CD4-positive, alpha-beta T cell treated with Interleukin-2 at 100 ng/mL for 4 hours (primary cell): ENCODE results near the gene TMED10.
"Not testable (repeated sequence)": the region's sequence is repeated elsewhere in the genome, so short reads cannot be mapped to it uniquely, and the experiment has no call there.

ENCODE experiments used
- DNase-seq: peaks from one replicate; pipeline ENCODE4 v3.0.0-alpha.2; 2020; ENCODE audit warnings: low spot score

TMED10 gene

GRCh38 chr14:75127474-75127820, 49.0 kb downstream of the TMED10 start:
- not testable (repeated sequence) for DNase-seq

- peak; percentile 89 for DNase-seq
Observed at GRCh38 chr14:75126679-75127473, 49.5 kb downstream of the TMED10 start, which contains the start of gene NEK9. Gene NEK9, minus strand, starts transcription at chr14:75127048. Its CDS starts 127 bp downstream, at chr14:75126921.

- peak; percentile 30 for DNase-seq
Observed at GRCh38 chr14:75126121-75126544, 50.3 kb downstream of the TMED10 start.

GRCh38 chr14:75125617-75126016, 50.8 kb downstream of the TMED10 start:
- no peak for DNase-seq

GRCh38 chr14:75123991-75124390, 52.4 kb downstream of the TMED10 start:
- peak; percentile 60 for DNase-seq

- DNase-seq = no peak
Observed at GRCh38 chr14:75121552-75121951, 54.9 kb downstream of the TMED10 start.

GRCh38 chr14:75120541-75121291, 55.7 kb downstream of the TMED10 start:
- DNase-seq = no peak

GRCh38 chr14:75119056-75119455, 57.4 kb downstream of the TMED10 start:
- DNase-seq = no peak

GRCh38 chr14:75113932-75114539, 62.4 kb downstream of the TMED10 start:
- peak; percentile 7 for DNase-seq

- DNase-seq = no peak
Observed at GRCh38 chr14:75109877-75110276, 66.5 kb downstream of the TMED10 start.

GRCh38 chr14:75107186-75107585, 69.2 kb downstream of the TMED10 start:
- no peak for DNase-seq

GRCh38 chr14:75101491-75101890, 74.9 kb downstream of the TMED10 start:
- no peak for DNase-seq

- DNase-seq = no peak
Observed at GRCh38 chr14:75098682-75099081, 77.7 kb downstream of the TMED10 start.

- DNase-seq = no peak
Observed at GRCh38 chr14:75098212-75098611, 78.2 kb downstream of the TMED10 start.

- DNase-seq = no peak
Observed at GRCh38 chr14:75096959-75097358, 79.5 kb downstream of the TMED10 start.

- DNase-seq = no peak
Observed at GRCh38 chr14:75095690-75096089, 80.7 kb downstream of the TMED10 start.

- DNase-seq = no peak
Observed at GRCh38 chr14:75094896-75095295, 81.5 kb downstream of the TMED10 start.

GRCh38 chr14:75092698-75093097, 83.7 kb downstream of the TMED10 start:
- no peak for DNase-seq

- no peak for DNase-seq
Observed at GRCh38 chr14:75091251-75091650, 85.2 kb downstream of the TMED10 start.

GRCh38 chr14:75090353-75090752, 86.1 kb downstream of the TMED10 start:
- DNase-seq = no peak

GRCh38 chr14:75088566-75089373, 87.6 kb downstream of the TMED10 start:
- DNase-seq = peak; percentile 65

GRCh38 chr14:75088153-75088552, 88.3 kb downstream of the TMED10 start:
- DNase-seq = no peak
